GM12891 (cell line): ENCODE measurements around the gene CLDN19.
"Not testable (repeated sequence)": the region's sequence is repeated elsewhere in the genome, so short reads cannot be mapped to it uniquely, and the experiment has no call there.

Source experiments
- POLR2A ChIP-seq: IDR thresholded peaks from 2 replicates; pipeline ENCODE4 v1.6.1; 2011; ENCODE audit warnings: low read depth, low read length, control low read depth
- TAF1 ChIP-seq: IDR thresholded peaks from 2 replicates; pipeline ENCODE4 v1.6.1; 2011; ENCODE audit warnings: low read depth, low read length, control low read depth

DNA sequence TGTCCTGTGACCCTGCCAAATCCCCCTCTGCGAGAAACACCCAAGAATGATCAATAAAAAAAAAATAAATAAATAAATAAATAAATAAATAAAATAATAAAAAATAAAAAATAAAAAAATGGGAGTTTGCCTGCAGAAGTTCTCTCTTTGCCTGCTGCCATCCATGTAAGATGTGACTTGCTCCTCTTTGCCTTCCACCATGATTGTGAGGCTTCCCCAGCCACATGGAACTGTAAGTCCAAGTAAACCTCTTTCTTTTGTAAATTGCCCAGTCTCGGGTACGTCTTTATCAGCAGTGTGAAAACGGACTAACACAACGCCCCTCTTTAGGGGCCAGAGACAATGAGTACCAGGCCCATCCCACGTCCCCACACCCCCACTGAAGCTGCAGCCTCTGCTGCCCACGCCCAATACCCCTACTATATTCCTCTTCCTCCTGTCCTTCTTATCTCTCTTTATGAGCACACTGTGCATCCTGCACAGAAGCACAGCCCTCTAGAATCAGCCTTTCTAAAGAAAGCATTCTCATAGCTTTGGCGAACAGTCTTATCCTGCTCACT, 11.6 kb upstream of the CLDN19 start:
- TF ChIP-seq POLR2A, TAF1: not testable (repeated sequence)
